Transverse colon (tissue), 3 donors: ENCODE data around the gene TMEM132C.

ENCODE experiments used
- CTCF ChIP-seq, 5 experiments: fragments of 200-600 bp in 3 of 5; fragments of 450-650 bp in 2 of 5; sonication (generic) in 3 of 5; IDR thresholded peaks; 1 replicate in 2 of 5; 2 replicates in 3 of 5; pipeline ENCODE4 v1.5.1; 2016 to 2017; ENCODE audit warnings: antibody characterized with exemption in 5 of 5, inconsistent platforms in 3 of 5, mild to moderate bottlenecking in 2 of 5, moderate library complexity in 1 of 5
- POLR2A ChIP-seq: fragments of 450-650 bp; IDR thresholded peaks from one replicate; pipeline ENCODE4 v1.6.1; 2016; ENCODE audit warnings: antibody characterized with exemption, mild to moderate bottlenecking, moderate library complexity

- TF ChIP-seq CTCF (IDR thresholded peaks at IDR 0.05) (no peak), POLR2A (no peak)
Observed at GRCh38 chr12:128664501-128664900, 397.5 kb downstream of the TMEM132C start.
